GM12878 (cell line): ENCODE results near the gene MUC5B. TPM values are rescaled to one million over a fixed set of nuclear protein-coding genes. Genes with fewer than 3 reads are reported as not detected.

Experiments
- ATAC-seq: fragments of 200-7000 bp; cut with Tn5 transposase; 3 replicates; pipeline ENCODE4 v1.9.1; 2020; ENCODE audit warnings: mild to moderate bottlenecking, moderate library complexity
- BruUV-seq: library from RNA; stranded (reverse); fragments of 400-500 nt; replicated peaks from 2 replicates; lab custom pipeline; 2021; lab: Mats Ljungman, UMichigan
- CTCF ChIA-PET: fragments of 300-600 bp; sonication (Branson Sonifier 250); formaldehyde crosslinking; extraction: SDS; loops from one replicate; lab custom pipeline; 2021; ENCODE audit warnings: inconsistent platforms; lab: Yijun Ruan, JAX
- POLR2A ChIA-PET: fragments of 350-600 bp; formaldehyde crosslinking; extraction: SDS; loops from one replicate; lab custom pipeline; 2021; ENCODE audit warnings: inconsistent platforms; lab: Charles Lee
- RAD21 ChIA-PET: fragments of 300-600 bp; sonication (Branson Sonifier 250); formaldehyde crosslinking; loops from one replicate; lab custom pipeline; 2023; ENCODE audit warnings: antibody characterized with exemption; ENCODE audit not compliant: unreplicated experiment; lab: Charles Lee
- SMC1A ChIA-PET: fragments of 300-600 bp; sonication (Branson Sonifier 250); formaldehyde crosslinking; loops from one replicate; lab custom pipeline; 2023; ENCODE audit not compliant: unreplicated experiment, uncharacterized antibody; lab: Charles Lee
- DNase-seq: peaks from one replicate; pipeline ENCODE4 v3.0.0-alpha.2; 2011; ENCODE audit warnings: low read depth, low spot score
- FAIRE-seq: peaks from 3 replicates; lab custom pipeline; 2011; peaks lifted over from hg19 to GRCh38; lab: Jason Lieb, UNC
- H2AFZ ChIP-seq: 2 replicates; pipeline ENCODE4 v1.6.0; 2011; ENCODE audit warnings: low read depth, low read length, control low read depth; ENCODE audit not compliant: control insufficient read depth
- H3K27ac ChIP-seq: 2 replicates; pipeline ENCODE4 v1.5.1; 2011; ENCODE audit warnings: control low read depth; ENCODE audit not compliant: control insufficient read depth, insufficient read depth
- H3K27me3 ChIP-seq, 2 experiments: replicated peaks in 1 of 2; 2 replicates each; pipeline versions ENCODE4 v1.6.0 to v1.6.1; 2011; ENCODE audit warnings: low read length in 1 of 2; ENCODE audit not compliant: control insufficient read depth in 2 of 2, insufficient read depth in 2 of 2
- H3K36me3 ChIP-seq, 2 experiments: 2 replicates each; pipeline ENCODE4 v1.5.1; 2011; ENCODE audit warnings: low read length in 1 of 2; ENCODE audit not compliant: control insufficient read depth in 2 of 2, insufficient read depth in 2 of 2
- H3K4me1 ChIP-seq: 2 replicates; pipeline ENCODE4 v1.6.1; 2011; ENCODE audit warnings: mild to moderate bottlenecking, low read length, moderate library complexity, mixed read lengths; ENCODE audit not compliant: control insufficient read depth, insufficient read depth
- H3K4me2 ChIP-seq: 2 replicates; pipeline ENCODE4 v1.6.0; 2011; ENCODE audit warnings: control low read depth; ENCODE audit not compliant: control insufficient read depth, insufficient read depth
- H3K4me3 ChIP-seq: fragments of 200-600 bp; sonication (generic); 2 replicates; pipeline ENCODE4 v1.5.1; 2016
- H3K79me2 ChIP-seq: 2 replicates; pipeline ENCODE4 v1.6.0; 2011; ENCODE audit warnings: low read length; ENCODE audit not compliant: control insufficient read depth, insufficient read depth
- H3K9ac ChIP-seq: 2 replicates; pipeline ENCODE4 v1.8.0; 2011; ENCODE audit warnings: low read length, control low read depth, mixed read lengths; ENCODE audit not compliant: control insufficient read depth, insufficient read depth
- H3K9me3 ChIP-seq: replicated peaks from 3 replicates; pipeline ENCODE4 v1.5.1; 2011; ENCODE audit warnings: mild to moderate bottlenecking, low read length; ENCODE audit not compliant: control insufficient read depth, insufficient read depth
- H4K20me1 ChIP-seq: 2 replicates; pipeline ENCODE4 v1.6.0; 2011; ENCODE audit not compliant: control insufficient read depth, insufficient read depth
- ASH2L ChIP-seq: fragments of 300-600, 200-600 bp; sonication (generic); IDR thresholded peaks from 2 replicates; pipeline ENCODE4 v1.6.1; 2017; ENCODE audit warnings: low read depth, mild to moderate bottlenecking, borderline replicate concordance
- BRCA1 ChIP-seq: IDR thresholded peaks from 2 replicates; pipeline ENCODE4 v1.6.1; 2011; ENCODE audit warnings: low read depth, low read length, improper control_type of control experiment
- CBFB ChIP-seq: IDR thresholded peaks from 2 replicates; pipeline ENCODE4 v1.6.1; 2016; ENCODE audit warnings: antibody characterized with exemption, low read depth
- CBX5 ChIP-seq: sonication (generic); IDR thresholded peaks from 2 replicates; pipeline ENCODE4 v1.6.1; 2016; ENCODE audit warnings: low read depth, moderate library complexity, mild to moderate bottlenecking, inconsistent platforms
- CHD2 ChIP-seq: IDR thresholded peaks from 2 replicates; pipeline ENCODE4 v1.6.1; 2011; ENCODE audit warnings: low read depth, low read length, improper control_type of control experiment, borderline replicate concordance
- EGR1 ChIP-seq, 2 experiments: IDR thresholded peaks; 1 replicate in 1 of 2; 2 replicates in 1 of 2; pipeline ENCODE4 v1.6.1; 2011 to 2012; ENCODE audit warnings: low read depth in 2 of 2, low read length in 2 of 2, borderline replicate concordance in 1 of 2, mild to moderate bottlenecking in 1 of 2, moderate library complexity in 1 of 2
- FOXK2 ChIP-seq: fragments of 450-650 bp; IDR thresholded peaks from 2 replicates; pipeline ENCODE4 v1.6.1; 2017; ENCODE audit warnings: mild to moderate bottlenecking, moderate library complexity
- HDAC2 ChIP-seq: fragments of 200-600 bp; sonication (generic); IDR thresholded peaks from 2 replicates; pipeline ENCODE4 v1.6.1; 2017
- HDAC6 ChIP-seq: fragments of 200-600 bp; sonication (generic); IDR thresholded peaks from one replicate; pipeline ENCODE4 v1.8.0; 2017; ENCODE audit warnings: antibody characterized with exemption; ENCODE audit not compliant: unreplicated experiment
- JUND ChIP-seq: IDR thresholded peaks from 2 replicates; pipeline ENCODE4 v1.6.1; 2012; ENCODE audit warnings: low read depth, mild to moderate bottlenecking, low read length, improper control_type of control experiment, moderate library complexity
- KDM1A ChIP-seq: fragments of 200-600 bp; sonication (generic); IDR thresholded peaks from 2 replicates; pipeline ENCODE4 v1.6.1; 2016; ENCODE audit warnings: borderline replicate concordance
- NFYA ChIP-seq: IDR thresholded peaks from 2 replicates; pipeline ENCODE4 v1.6.1; 2011; ENCODE audit warnings: low read depth, mild to moderate bottlenecking, low read length, improper control_type of control experiment, borderline replicate concordance
- SRF ChIP-seq, 2 experiments: IDR thresholded peaks; 2 replicates each; pipeline ENCODE4 v1.6.1; 2011; ENCODE audit warnings: low read depth in 2 of 2, low read length in 2 of 2, mild to moderate bottlenecking in 1 of 2, moderate library complexity in 1 of 2
- SUPT20H ChIP-seq: IDR thresholded peaks from 2 replicates; pipeline ENCODE4 v1.6.1; 2011; ENCODE audit warnings: low read depth, mild to moderate bottlenecking, low read length, moderate library complexity, borderline replicate concordance; ENCODE audit not compliant: control insufficient read depth
- WRNIP1 ChIP-seq: IDR thresholded peaks from 2 replicates; pipeline ENCODE4 v1.6.1; 2011; ENCODE audit warnings: low read depth, low read length, improper control_type of control experiment, borderline replicate concordance
- YY1 ChIP-seq: IDR thresholded peaks from 2 replicates; pipeline ENCODE4 v1.6.1; 2011; ENCODE audit warnings: low read depth, mild to moderate bottlenecking, low read length
- WGBS: methylation state at CpG from one replicate; pipeline ENCODE4 v1.1.6; 2016; ENCODE audit warnings: low lambda C conversion rate; ENCODE audit not compliant: insufficient replicate concordance, insufficient coverage; ENCODE audit errors: missing lambda C conversion rate; 5-methylcytosine and 5-hydroxymethylcytosine counted together
- in situ Hi-C: fragments of 300-500 bp; cut with MboI; formaldehyde crosslinking; loops from 9 replicates; pipeline ENCODE4 v1.14.3; 2018; ENCODE audit warnings: mixed read lengths
- intact Hi-C: fragments of 100-400 bp; cut with micrococcal nuclease; formaldehyde crosslinking; loops from one replicate; pipeline ENCODE4 v1.14.2; 2022; ENCODE audit not compliant: unreplicated experiment
- polyA plus RNA-seq, 11 experiments: library from polyadenylated mRNA; depleted of rRNA in 4 of 11; unstranded in 6 of 11; stranded (reverse) in 5 of 11; fragments of >200 nt; fragmentation: Nextera tagmentation in 4 of 11; fragmentation: Illumina TruSeq in 1 of 11; extraction: Ambion mirVana in 4 of 11; extraction: Trizol in 1 of 11; gene quantifications; 1 replicate in 1 of 11; 2 replicates in 10 of 11; pipeline versions ENCODE4 v1.2.1 to v1.2.3, GENCODE V29; 2011 to 2016; ENCODE audit warnings: inconsistent platforms in 2 of 11, missing spikeins in 2 of 11, low read depth in 1 of 11
- total RNA-seq, 4 experiments: library from RNA; depleted of rRNA in 3 of 4; stranded (reverse); fragments of >200 nt in 3 of 4; fragmentation: Illumina TruSeq in 1 of 4; extraction: Trizol in 1 of 4; gene quantifications; 2 replicates each; pipeline versions ENCODE4 v1.2.1 to v1.2.3, GENCODE V29; 2013 to 2021
- TF ChIP-seq, protein P1 (sequence below): fragments of 450-650 bp; formaldehyde crosslinking; IDR thresholded peaks from 2 replicates; pipeline ENCODE4 v1.4.0; 2020; ENCODE audit warnings: mild to moderate bottlenecking, moderate library complexity
- TF ChIP-seq, protein P2 (sequence below): fragments of 450-650 bp; conservative IDR thresholded peaks from 2 replicates; pipeline ENCODE4 v1.6.1; 2017; ENCODE audit warnings: mild to moderate bottlenecking, moderate library complexity

Gene MUC5B
- total and polyA plus RNA-seq, 10 of the 15 experiments (the other 5 are each of a cell fraction or from before 2014, with no cell fraction given): 1.5 TPM; not detected in 9

DNA sequence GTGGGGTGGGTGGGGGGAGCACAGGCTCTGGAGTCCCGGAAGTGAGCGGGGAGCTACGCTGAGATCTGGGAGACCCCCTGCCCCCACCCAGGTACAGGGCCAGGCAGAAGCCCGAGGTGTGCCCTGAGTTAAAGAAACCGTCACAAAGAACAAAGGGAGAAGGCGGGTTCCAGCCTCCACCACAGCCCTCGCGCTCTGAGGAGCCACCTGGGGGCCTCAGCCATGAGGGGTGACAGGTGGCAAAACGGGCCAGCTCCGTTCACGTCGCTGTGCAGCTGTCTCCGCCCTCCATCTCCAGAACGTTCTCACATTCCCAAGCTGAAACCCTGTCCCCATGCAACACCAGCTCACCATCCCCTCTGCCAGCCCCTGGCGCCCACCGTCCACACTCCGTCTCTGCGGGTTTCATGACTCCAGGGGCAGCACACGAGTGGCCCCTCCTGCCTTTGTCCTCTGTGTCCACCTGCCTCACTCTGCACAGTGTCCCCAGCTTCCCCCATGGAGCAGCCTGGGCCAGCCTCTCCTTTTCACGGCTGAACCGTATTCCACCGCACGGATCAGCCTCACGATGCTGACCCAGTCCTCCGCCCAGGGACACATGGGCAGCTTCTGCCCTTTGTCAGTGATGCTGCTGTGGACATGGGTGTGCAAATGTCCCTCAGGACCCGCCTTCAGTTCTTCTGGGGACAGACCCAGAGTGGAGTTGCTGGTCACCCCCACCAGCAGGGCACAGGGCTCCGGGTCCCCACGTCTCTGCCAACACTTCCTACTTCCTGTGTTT, 1.7 kb upstream of the MUC5B start:
- Histone ChIP-seq H3K27me3 (no peaks in the 10 kb centered on the region), H3K4me2 (no peak overlapping the region), H3K36me3 (no peaks in the 10 kb centered on the region), H3K79me2 (no peaks in the 10 kb centered on the region), H3K9ac (no peak overlapping the region), H4K20me1 (no peaks in the 10 kb centered on the region), H3K4me3 (no peak overlapping the region), H3K27ac (no peak overlapping the region), H2AFZ (no peak overlapping the region), H3K4me1 (no peaks in the 10 kb centered on the region), H3K9me3 (no peaks in the 10 kb centered on the region)
- no peak for TF ChIP-seq CBFB
- TF ChIP-seq, protein P1, sequence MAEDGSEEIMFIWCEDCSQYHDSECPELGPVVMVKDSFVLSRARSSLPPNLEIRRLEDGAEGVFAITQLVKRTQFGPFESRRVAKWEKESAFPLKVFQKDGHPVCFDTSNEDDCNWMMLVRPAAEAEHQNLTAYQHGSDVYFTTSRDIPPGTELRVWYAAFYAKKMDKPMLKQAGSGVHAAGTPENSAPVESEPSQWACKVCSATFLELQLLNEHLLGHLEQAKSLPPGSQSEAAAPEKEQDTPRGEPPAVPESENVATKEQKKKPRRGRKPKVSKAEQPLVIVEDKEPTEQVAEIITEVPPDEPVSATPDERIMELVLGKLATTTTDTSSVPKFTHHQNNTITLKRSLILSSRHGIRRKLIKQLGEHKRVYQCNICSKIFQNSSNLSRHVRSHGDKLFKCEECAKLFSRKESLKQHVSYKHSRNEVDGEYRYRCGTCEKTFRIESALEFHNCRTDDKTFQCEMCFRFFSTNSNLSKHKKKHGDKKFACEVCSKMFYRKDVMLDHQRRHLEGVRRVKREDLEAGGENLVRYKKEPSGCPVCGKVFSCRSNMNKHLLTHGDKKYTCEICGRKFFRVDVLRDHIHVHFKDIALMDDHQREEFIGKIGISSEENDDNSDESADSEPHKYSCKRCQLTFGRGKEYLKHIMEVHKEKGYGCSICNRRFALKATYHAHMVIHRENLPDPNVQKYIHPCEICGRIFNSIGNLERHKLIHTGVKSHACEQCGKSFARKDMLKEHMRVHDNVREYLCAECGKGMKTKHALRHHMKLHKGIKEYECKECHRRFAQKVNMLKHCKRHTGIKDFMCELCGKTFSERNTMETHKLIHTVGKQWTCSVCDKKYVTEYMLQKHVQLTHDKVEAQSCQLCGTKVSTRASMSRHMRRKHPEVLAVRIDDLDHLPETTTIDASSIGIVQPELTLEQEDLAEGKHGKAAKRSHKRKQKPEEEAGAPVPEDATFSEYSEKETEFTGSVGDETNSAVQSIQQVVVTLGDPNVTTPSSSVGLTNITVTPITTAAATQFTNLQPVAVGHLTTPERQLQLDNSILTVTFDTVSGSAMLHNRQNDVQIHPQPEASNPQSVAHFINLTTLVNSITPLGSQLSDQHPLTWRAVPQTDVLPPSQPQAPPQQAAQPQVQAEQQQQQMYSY (CRISPR knock-in tag): no peak
- no peak for TF ChIP-seq SRF (IDR thresholded peaks at IDR 0.05; ENCODE audit: low read depth in 2 of 2, low read length in 2 of 2)
- no peak for TF ChIP-seq CHD2
- TF ChIP-seq ASH2L: no peak
- no peak for TF ChIP-seq EGR1 (IDR thresholded peaks at IDR 0.05; ENCODE audit: borderline replicate concordance in 1 of 2, low read depth in 2 of 2, low read length in 2 of 2)
- TF ChIP-seq HDAC6: no peak
- TF ChIP-seq BRCA1: no peak
- TF ChIP-seq, protein P2, sequence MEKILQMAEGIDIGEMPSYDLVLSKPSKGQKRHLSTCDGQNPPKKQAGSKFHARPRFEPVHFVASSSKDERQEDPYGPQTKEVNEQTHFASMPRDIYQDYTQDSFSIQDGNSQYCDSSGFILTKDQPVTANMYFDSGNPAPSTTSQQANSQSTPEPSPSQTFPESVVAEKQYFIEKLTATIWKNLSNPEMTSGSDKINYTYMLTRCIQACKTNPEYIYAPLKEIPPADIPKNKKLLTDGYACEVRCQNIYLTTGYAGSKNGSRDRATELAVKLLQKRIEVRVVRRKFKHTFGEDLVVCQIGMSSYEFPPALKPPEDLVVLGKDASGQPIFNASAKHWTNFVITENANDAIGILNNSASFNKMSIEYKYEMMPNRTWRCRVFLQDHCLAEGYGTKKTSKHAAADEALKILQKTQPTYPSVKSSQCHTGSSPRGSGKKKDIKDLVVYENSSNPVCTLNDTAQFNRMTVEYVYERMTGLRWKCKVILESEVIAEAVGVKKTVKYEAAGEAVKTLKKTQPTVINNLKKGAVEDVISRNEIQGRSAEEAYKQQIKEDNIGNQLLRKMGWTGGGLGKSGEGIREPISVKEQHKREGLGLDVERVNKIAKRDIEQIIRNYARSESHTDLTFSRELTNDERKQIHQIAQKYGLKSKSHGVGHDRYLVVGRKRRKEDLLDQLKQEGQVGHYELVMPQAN: no peak
- TF ChIP-seq KDM1A: no peak
- TF ChIP-seq SUPT20H: no peak
- no peak for TF ChIP-seq JUND
- no peak for TF ChIP-seq NFYA
- no peak for TF ChIP-seq FOXK2
- no peak for TF ChIP-seq WRNIP1
- TF ChIP-seq CBX5: no peak
- TF ChIP-seq YY1: no peak
- no peak for TF ChIP-seq HDAC2
- BruUV-seq: no TSS peak
- 43% methylated on average over 28 of the region's 28 CpGs for WGBS
- ChIA-PET RAD21 (no interaction called here), SMC1A (no interaction called here), POLR2A (interaction anchor here (0.6 kb wide), 1 partner anchor 393 kb away, joined by 6 read pairs; no protein-coding TSS in a partner anchor), CTCF (no interaction called here)
- ATAC-seq (no peak), FAIRE-seq (no peak), DNase-seq (no peak)
- in situ Hi-C loops: no loop called here
- intact Hi-C loops: no loop called here
